Skeletal muscle tissue (tissue), 4 donors: ENCODE data around the gene FBXO34. TPM values are rescaled to one million over a fixed set of nuclear protein-coding genes. Genes with fewer than 3 reads are reported as not detected.

ENCODE experiments used
- H3K27ac ChIP-seq: one replicate; pipeline ENCODE4 v1.7.0; 2013; ENCODE audit warnings: mild to moderate bottlenecking, low read depth, low read length, inconsistent platforms
- H3K27me3 ChIP-seq, 3 donors: one replicate each; pipeline ENCODE4 v1.7.0; 2013; ENCODE audit warnings: low read length in 3 of 3; ENCODE audit not compliant: control insufficient read depth in 3 of 3, insufficient read depth in 3 of 3
- H3K36me3 ChIP-seq, 3 donors: one replicate each; pipeline ENCODE4 v1.7.0; 2013; ENCODE audit warnings: low read length in 3 of 3; ENCODE audit not compliant: control insufficient read depth in 3 of 3, insufficient read depth in 3 of 3
- H3K4me1 ChIP-seq, 3 donors: one replicate each; pipeline ENCODE4 v1.7.0; 2013; ENCODE audit warnings: low read length in 3 of 3, mild to moderate bottlenecking in 3 of 3; ENCODE audit not compliant: control insufficient read depth in 3 of 3, insufficient read depth in 3 of 3
- H3K4me3 ChIP-seq, 3 donors: one replicate each; pipeline ENCODE4 v1.7.0; 2013; ENCODE audit warnings: low read length in 3 of 3
- H3K9ac ChIP-seq, 3 donors: one replicate each; pipeline ENCODE4 v1.7.0; 2013; ENCODE audit warnings: low read length in 3 of 3, mild to moderate bottlenecking in 3 of 3, moderate library complexity in 2 of 3, low read depth in 1 of 3
- H3K9me3 ChIP-seq, 3 donors: one replicate each; pipeline ENCODE4 v1.7.0; 2013; ENCODE audit warnings: low read length in 3 of 3; ENCODE audit not compliant: control insufficient read depth in 3 of 3
- total RNA-seq: library from RNA; depleted of rRNA; stranded (reverse); fragments of >200 nt; gene quantifications from one replicate; pipeline ENCODE4 v1.2.3, GENCODE V29; 2014
- donor health status: Osteomylitis.

FBXO34 gene
- total RNA-seq, 1 donor from 2014 or later: 24.5 TPM

DNA sequence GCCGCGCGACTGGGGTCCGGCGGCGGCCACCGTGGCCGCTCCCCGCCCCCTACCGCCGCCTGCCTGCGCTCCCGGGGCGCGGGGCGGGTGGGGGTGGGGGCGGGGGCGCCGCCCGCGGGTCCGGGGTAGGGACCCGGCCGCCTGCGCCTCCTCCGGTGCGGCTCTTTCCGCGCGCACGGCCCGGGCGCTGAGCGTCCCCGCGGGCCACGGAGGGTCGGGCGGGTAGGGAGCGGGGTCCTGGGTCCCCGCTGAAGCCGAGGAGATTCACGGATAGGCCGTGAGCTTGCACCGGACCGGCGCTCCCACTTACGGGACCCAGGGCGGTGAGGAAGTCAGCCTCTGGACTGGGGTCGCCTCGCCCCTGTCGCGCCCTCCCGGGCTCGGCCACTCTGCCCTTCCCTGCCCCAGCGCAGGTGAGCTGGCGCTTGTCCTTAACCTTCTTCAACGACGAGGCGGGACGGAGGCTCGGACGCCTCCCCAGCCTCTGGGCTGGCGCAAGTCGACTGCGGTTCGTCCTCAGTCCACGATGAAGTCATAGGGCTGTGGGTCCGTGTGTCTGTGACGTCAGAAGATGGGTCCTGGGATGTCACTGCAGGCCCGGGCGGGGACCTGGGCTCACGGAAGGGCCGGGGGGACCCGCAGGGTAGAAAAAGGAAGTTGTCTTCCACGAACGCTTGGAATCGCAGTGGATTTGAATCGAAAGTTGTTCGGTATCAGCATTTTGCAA lies 514 bp downstream of the FBXO34 start:
- peaks cover 14 to 28% (median 16%) of the 10 kb centered on the region in 3 donors for H3K4me1 ChIP-seq

DNA sequence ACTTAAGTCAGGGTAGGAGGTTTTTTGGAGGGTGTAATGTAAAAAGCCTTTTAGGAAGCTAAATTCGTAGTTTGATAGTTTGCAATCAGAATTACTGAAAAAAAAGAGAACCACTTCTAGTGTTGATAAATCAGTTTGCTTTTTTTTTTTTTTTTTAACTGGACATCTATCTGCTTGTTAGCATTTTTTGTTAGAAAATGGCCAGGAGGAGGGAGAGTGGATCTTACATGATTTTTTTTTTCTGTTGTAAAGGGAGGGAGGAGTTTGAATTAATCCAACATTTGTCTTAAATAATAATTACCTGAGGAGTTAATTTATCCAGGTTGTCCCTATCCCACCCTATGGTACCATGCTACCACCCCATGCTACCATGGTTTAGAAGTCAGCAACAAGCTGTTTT lies 1.2 kb downstream of the FBXO34 start:
- H3K27me3 ChIP-seq: no peaks in the 10 kb centered on the region
- H3K4me1 ChIP-seq: peaks cover 14 to 28% (median 19%) of the 10 kb centered on the region in 3 donors
- peak overlapping the region; percentile 93 for H3K27ac ChIP-seq
- H3K4me3 ChIP-seq: peak overlapping the region; percentile 90 to 99 (median 94)
- peak overlapping the region; percentile 93 to 99 (median 95) for H3K9ac ChIP-seq
- H3K36me3 ChIP-seq: no peaks in the 10 kb centered on the region
- no peaks in the 10 kb centered on the region for H3K9me3 ChIP-seq

More for the DNA sequence above, 514 bp downstream of the FBXO34 start:
- Histone ChIP-seq H3K27me3 (no peaks in the 10 kb centered on the region), H3K9me3 (no peaks in the 10 kb centered on the region), H3K4me3 (peak overlapping the region; percentile 90 to 99 (median 94)), H3K9ac (peak overlapping the region; percentile 93 to 99 (median 95)), H3K36me3 (no peaks in the 10 kb centered on the region), H3K27ac (peak overlapping the region; percentile 93)

DNA sequence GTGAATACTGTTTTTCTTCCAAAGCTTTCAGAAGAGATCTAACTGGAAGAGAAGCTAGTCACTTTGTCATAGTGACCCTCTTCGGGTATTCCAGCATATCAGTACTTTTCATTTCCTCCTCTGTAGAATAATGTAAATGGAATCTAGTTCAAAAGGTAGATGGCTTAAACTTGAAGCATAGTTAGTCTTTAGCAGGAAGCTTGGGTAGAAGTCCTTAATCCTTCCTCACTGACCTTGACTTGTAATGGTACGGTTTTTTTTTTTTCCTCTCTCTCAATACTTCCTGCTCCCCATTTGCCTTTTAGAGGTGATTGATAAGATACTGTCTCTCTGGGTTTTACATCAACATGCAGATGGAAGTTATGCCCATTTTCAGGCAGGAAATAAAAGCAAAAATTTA lies 1.7 kb downstream of the FBXO34 start:
- no peaks in the 10 kb centered on the region for H3K9me3 ChIP-seq
- peak overlapping the region; percentile 90 to 99 (median 94) for H3K4me3 ChIP-seq
- H3K4me1 ChIP-seq: peaks cover 14 to 32% (median 24%) of the 10 kb centered on the region in 3 donors
- no peaks in the 10 kb centered on the region for H3K36me3 ChIP-seq
- H3K27ac ChIP-seq: peak overlapping the region; percentile 93
- H3K9ac ChIP-seq: peak overlapping the region; percentile 93 to 99 (median 95)
- H3K27me3 ChIP-seq: no peaks in the 10 kb centered on the region

DNA sequence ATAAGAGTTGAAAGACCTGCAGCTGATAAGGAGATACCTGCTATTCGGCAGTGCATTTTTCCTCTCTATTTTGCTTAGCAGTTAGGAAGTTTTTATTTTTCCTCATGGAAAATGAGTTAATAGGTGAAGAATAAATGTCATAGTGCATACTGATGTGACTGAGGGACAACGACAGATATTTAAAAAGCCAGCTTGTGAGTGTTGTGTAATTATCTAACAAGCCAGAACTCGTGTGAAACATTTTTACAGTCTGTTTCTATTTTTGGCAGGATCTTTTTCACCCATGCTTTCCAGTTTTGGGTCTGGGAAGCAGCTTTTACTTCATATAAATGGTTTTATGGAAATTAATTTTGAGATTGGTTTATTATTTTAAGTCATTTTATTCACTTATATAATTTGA lies 2.9 kb downstream of the FBXO34 start:
- Histone ChIP-seq H3K4me1 (peaks cover 14 to 35% (median 25%) of the 10 kb centered on the region in 3 donors), H3K36me3 (no peaks in the 10 kb centered on the region), H3K9ac (peak overlapping the region; percentile 47 to 95 (median 48)), H3K9me3 (no peaks in the 10 kb centered on the region), H3K27ac (peak overlapping the region; percentile 93), H3K27me3 (no peaks in the 10 kb centered on the region), H3K4me3 (peak overlapping the region; percentile 90 to 99 (median 94))

DNA sequence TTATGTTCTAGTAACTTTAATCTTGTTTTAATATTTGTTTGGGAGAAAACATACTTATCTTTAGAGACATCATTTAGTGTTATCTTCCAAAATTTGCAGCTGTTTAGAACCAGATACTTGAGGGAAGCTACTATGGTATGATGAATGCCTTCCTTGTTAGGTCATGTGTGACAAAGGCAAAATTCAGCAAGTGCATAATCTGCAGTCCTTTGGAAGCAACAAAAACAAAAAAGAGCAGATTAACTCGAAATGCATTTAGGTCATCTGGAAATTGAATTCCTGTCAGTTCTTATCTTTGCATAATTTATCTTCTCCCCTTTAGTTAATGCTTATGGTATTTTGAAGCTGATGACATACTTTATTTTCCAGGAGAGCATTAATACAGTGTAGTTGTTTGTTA lies 3.5 kb downstream of the FBXO34 start:
- H3K4me1 ChIP-seq: peaks cover 14 to 38% (median 25%) of the 10 kb centered on the region in 3 donors
- H3K27me3 ChIP-seq: no peaks in the 10 kb centered on the region
- peak overlapping the region in 1 of 3 donors; percentile 32 for H3K4me3 ChIP-seq
- no peak overlapping the region for H3K27ac ChIP-seq
- H3K36me3 ChIP-seq: no peaks in the 10 kb centered on the region
- H3K9me3 ChIP-seq: no peaks in the 10 kb centered on the region
- H3K9ac ChIP-seq: no peak overlapping the region

DNA sequence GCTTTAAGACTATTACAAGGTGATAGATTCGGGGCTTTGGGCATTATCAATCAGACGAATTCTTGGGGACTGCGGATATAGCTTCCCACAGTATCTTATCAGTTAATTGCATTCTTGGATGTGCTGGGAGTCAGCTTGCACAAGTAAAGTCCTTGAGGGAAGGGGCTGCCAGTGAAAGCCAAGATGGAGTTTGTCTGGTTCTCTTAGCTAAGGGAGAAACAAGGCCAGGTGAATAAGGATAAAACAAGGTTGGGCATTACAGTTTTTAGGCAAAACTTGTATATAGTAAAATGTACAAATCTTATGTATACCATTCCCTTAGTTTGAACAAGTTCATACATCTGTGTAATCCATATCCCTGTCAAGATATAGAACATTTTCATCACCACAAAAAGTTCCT lies 5.5 kb downstream of the FBXO34 start:
- Histone ChIP-seq H3K4me3 (no peak overlapping the region), H3K27ac (no peak overlapping the region), H3K9ac (no peak overlapping the region), H3K27me3 (no peaks in the 10 kb centered on the region), H3K9me3 (no peaks in the 10 kb centered on the region), H3K36me3 (no peaks in the 10 kb centered on the region), H3K4me1 (peaks cover 15 to 34% (median 30%) of the 10 kb centered on the region in 3 donors)

DNA sequence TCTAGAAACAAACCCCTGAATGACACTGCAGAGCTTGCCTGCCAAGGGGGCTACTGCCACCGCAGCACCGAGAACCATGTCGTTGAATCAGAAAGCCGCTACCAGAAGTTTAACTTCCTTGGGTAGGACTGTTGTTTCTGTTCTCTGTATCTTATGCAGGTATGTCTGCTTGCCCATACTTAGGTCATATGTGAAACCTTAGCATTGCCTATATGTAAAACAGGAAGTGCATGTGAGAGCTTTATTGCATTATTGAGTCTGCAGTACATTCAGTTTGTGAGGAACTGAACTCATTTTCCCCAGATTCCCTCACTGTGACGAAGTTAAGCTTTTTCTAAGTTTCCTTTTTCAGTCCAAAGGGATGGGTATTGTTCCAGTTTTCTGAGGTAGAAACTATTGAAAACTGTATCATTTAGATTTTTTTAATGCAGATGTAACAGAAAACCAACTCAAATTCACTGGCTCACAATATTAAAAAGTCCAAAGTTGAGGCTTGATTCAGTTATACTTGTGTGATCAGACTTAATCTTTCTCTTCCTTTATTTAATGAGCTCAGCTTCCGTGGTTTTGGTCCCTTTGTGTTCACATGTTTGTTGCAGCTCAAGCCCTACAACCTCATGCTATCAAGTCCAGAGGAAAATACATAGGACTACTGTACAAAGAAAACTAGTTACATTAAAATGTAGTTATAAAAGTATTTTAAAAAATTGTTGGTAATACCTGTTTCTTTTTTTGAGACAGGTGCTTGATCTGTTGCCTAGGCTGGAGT lies 6.9 kb downstream of the FBXO34 start:
- Histone ChIP-seq H3K4me3 (no peak overlapping the region), H3K9me3 (no peaks in the 10 kb centered on the region), H3K9ac (no peak overlapping the region), H3K27ac (no peak overlapping the region), H3K36me3 (no peaks in the 10 kb centered on the region), H3K27me3 (no peaks in the 10 kb centered on the region), H3K4me1 (peaks cover 22 to 44% (median 40%) of the 10 kb centered on the region in 3 donors)

DNA sequence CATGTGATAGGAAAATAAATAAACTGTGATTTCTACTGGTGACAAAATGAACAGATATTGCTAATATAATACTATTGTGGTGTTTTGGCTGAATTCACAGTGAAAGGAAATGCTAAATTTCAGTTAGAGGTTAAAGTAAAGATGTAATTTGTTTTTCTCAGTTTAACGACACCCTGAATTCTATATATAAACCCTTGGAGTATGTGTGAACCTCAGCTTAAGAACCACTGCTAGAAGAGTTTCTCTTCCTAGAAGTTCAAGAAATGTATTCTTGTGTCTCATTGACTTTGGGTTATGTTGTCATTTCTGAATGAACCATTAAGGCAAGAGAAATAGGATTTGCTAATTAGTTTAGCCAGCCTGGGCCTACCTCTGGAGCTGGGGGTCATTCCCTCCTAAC lies 8.2 kb downstream of the FBXO34 start:
- Histone ChIP-seq H3K9me3 (no peaks in the 10 kb centered on the region), H3K4me3 (no peak overlapping the region), H3K27ac (peak overlapping the region; percentile 17), H3K9ac (no peak overlapping the region), H3K27me3 (no peaks in the 10 kb centered on the region), H3K36me3 (no peaks in the 10 kb centered on the region), H3K4me1 (peaks cover 19 to 37% (median 35%) of the 10 kb centered on the region in 3 donors)

DNA sequence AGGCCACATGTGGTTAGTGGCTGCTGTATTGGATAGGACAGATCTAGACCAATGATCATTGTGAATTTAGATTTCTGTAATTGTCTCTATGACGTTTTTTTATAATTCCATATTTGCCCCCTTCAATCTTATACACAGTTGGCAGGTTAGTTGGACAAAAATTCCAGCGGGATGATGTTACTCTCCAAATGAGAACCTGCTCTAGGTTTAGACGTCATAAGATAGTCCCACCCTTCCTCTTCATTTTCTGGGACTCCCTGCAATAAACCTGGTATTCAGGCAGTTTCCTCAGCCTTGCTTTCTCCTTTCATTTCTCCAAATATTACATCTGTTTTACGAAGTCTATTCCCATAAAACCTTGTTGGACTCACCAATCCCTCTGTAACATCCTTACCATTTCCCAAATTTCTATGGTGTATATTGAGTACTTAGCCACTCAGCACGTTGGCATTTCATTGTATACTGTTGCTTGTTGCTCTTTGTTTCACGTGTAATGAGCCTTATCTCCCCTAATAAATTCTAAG lies 10.2 kb downstream of the FBXO34 start:
- no peak overlapping the region for H3K4me3 ChIP-seq
- H3K27ac ChIP-seq: no peak overlapping the region
- peaks cover 25 to 39% (median 35%) of the 10 kb centered on the region in 3 donors for H3K4me1 ChIP-seq
- no peaks in the 10 kb centered on the region for H3K36me3 ChIP-seq
- H3K9me3 ChIP-seq: no peaks in the 10 kb centered on the region
- H3K9ac ChIP-seq: no peak overlapping the region
- H3K27me3 ChIP-seq: no peaks in the 10 kb centered on the region
